Fibroblast of the conjunctiva (primary cell): ENCODE data around the gene FSIP1.

Experiments used
- DNase-seq: peaks from one replicate; pipeline ENCODE4 v3.0.0-alpha.2; 2010; ENCODE audit warnings: low read depth

Gene FSIP1

DNA sequence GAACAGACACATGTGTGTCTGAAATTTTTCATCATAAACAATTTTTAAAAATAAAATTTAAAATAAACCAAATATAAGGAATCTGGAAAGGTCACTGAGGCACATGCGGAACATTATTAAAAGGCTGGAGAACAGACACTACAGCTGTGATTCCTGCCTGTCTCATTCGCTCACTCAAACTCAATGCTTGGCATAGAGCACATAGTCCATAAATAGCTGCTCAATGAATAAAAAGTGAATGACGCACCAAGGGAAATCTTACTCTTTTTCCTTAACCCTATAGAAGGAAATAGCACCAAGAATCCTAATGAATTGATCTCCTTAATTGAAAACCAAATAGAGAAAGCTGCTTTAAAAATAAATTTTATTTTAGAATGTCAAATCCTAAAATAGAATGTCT, 98.4 kb downstream of the FSIP1 start:
- no peak for DNase-seq

DNA sequence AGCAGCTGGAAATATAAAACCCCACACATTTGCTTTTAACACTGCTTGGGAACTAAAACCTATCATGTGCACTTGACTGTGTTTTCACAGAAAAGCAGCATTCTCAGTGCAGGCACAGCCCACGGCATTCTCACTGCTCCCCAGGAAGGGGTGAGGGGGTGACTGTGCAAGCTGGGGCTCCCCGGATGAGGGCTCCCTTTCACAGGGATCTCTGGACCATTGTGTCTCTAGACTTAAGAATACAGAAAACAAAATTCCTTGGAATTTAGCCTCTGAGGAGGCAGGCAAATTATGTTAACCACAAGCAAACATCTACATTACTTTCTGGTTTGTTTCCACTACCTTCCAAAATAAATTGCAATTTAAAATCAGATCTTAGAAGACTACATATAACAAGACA, 100.3 kb downstream of the FSIP1 start:
- DNase-seq = no peak

DNA sequence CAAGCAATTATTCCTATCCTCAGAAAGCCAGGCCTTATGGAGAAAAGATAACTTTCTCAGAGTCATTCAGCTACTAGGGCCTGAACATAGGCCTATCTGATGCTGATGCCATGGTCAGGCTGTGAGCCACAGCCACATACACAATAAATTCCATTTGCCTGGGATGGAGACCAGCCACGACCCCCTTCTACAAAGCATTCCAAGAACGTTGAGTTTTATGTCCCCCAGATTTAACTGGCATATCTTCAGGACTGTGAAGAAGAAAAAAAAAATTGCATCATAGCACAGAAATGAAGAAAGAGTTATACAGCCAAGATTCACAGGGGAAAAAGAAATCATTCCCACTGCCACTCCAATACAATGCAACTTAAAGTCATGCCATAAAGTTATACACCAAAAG, 101.8 kb downstream of the FSIP1 start:
- no peak for DNase-seq

DNA sequence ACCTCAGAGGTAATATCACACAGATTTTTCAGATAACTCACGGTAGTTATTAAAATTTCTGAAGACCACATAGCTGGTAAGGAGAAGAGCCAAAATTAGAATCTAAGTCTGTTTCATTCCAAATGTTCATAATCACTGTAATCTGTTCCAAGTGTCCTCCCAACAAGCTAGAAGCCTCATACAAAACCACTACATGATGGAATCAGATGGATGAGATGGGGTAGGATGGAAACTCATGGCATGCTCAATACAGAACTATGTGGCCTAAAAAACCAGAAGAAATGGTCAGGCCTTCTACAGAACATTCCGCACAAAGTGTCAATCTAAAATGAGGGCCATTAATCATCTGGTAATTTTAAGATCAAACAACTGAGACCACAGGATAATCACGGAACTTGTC, 110.0 kb downstream of the FSIP1 start:
- no peak for DNase-seq

DNA sequence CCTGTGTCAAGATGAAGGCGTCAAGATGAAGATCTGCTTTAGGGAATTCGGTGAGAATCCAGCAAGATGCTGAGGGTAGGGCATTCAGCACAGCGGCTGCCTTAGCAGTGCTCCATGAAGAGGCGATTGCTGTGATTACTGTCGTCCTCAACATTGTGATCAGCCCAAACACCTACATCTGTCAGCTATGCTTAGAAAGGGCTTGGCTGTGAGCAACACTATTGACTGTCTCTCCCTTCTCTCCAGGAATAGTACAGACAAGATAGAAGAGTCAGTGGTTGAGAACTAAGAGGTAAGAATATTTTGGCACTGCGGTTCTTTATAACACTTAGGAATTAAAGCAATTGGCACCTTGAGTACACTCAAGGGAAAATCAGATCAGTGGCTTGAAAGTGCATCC, 110.5 kb downstream of the FSIP1 start:
- no peak for DNase-seq

DNA sequence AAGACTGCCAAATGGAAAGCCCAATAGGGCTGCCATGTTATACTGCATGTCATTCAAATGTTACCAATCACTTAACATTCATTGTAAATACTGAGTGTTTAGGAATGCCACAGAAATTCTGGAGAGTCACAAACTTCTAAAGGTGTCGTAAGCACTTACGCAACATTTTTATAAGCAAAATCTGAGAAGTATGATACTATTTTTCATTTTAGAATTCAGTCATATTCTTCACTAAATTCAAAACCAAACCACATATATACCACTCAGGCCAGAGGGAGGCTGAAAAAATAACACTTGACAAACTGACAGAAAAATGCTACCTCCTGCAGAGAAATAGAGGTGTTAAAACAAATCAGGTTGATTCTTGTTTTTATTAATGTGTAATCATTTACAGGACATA, 112.0 kb downstream of the FSIP1 start:
- DNase-seq = no peak

DNA sequence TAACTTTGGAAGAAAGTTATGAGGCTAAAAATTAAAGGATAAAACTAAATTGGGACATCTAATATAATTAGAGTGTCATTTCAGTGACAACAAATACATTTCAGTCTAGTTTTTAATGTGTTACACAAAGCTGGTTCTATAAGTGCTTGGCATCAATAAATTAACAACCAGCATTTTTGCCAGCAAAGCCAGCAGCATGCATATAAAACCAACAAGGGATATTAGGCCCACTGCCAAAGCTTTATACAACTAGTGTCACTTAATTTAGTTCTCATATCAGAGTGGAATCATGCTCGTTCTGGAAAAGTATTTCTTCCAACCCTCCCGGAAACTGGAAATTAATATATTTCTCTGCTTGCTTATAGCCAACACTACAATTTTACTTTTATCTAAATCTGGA, 113.0 kb downstream of the FSIP1 start:
- DNase-seq = no peak

DNA sequence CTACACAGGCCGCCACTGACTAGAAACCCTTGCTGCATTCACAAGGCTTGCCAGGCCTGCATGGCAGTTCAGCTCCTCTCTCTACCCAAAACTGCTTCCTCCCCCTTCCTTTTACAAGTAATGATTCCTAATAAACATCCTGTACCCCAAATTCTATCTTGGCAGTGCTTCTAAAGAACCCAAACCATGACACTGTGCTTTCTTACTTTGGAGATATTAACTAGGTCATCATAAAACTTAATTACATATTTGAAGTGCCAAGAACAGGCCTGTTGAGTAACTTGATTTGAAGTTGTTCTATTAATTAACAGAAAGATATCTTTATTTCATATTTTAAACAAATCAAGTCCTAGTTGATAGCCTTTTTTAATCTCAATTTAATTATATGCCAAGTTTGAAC, 113.4 kb downstream of the FSIP1 start:
- DNase-seq = no peak

DNA sequence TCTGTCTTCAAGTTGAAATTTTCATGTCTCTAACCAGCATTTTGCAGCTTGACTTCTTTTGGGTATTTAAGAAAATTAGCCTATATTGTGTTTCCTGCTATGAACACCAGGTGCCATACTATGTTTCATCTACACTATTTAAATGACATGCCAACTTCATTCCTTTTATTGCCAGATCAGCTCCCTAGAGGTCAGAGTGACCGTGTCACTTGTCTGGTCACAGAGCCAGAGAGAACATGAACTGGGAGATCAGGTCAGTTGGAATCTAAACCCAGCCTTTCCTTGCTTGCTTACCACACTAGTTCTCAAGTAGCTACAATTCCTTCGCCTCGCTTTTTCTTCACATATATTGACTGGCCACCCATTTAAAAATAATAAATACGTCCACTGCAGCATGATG, 114.2 kb downstream of the FSIP1 start:
- no peak for DNase-seq

DNA sequence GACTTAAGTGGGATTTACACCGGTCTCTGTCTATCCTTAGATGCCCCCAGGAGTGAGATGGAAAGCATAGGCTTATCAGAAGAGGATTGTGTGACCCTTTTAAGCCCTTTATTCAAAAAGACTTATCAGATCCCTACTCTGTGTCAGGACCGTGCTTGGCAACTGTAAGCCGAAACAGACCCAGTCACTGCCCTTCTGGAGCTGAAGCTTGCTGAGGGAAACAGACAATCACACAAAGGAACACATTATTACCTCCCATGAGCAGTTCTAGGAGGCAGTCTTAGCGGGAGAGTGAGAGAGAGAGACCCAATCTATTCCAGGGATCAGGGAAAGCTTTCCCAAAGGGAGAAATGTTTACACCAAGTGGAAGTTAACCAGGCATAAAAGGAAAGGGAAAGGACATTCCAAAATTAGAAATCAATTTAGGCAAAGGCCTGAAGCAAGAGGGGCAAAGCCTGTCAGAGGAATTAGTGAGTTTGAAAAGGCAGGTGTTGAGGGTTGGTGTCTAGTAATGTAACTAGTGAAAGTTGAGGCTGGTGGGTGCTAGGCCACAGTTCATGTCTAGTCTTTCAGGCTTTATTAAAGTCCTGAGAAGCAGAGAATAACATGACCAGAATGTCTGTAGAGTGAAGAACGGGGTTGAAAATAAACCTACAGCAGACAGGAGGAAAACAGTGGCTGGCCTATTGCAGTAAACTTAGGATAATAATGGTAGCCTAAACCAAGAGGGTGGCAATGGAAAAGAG, 115.1 kb downstream of the FSIP1 start:
- no peak for DNase-seq

DNA sequence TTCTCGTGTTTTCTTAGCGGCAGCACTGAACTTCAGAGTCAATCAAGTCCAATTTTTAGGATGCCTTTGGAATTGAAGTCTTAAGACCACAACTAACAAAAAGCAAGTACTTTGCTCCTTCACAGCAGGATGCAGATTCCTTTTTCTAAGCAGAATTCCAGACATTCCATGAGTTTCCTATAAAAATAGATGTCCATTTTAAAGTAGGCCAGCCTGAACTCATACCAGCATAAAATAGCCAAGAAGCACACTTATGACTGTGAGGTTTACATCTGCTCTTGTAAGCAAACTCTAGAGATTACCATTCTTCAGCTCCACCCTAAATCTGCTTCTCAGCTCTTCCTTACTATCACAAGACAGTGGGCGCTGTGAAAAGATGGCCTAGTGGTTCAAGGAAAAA, 116.0 kb downstream of the FSIP1 start:
- DNase-seq = no peak

DNA sequence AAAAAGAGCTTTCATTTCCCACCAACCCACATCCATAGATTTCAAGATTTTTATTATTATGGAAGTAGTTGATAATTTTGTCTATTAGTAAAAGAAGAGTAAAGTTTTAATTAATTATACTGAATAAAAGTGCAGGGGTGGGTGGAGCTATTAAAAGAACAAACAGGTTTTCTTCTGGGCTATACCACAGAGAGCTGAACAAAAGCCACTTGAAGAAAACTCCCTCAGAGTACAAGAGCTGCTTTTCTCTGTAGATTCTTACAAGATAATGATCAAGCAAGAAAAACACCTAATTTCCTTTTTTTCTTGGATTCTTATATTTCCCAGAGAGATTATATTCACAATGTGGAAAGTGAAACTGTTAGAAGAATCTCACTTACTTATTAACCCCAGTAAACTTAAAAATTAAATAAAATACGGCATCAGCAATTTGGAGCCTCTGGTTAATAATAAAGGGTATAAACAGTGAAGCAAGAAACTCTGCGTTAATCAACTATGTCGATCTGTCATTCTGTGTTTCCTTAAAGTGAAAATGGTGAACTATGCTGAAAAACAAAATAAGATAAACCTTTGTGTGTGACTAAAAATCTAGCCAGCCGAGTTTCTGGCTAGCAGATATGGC, 116.9 kb downstream of the FSIP1 start:
- no peak for DNase-seq

DNA sequence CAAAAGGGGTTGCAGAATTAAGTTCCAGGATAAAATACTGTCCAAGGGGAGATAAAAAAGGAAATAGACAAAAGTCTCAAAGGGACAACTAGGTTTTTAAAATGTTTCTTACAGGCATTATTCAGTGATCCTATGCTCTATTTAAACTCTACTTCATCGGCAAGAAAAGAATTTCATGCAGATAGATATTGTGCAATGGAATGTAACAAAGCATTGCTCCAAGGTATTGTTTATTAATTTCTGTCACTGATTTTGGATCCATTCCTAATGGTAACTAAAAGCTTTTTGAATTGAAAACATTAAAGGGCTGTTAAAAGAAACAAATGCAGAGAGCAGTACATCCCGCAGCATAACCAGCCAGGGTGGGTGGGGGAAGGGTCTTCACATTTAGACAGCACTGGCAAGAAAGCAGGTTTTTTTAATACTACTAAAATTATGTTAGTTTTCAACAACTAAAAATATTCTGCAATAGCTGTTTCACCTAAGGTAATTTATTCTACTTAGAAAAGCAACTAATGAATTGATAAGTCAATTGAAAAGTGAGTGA, 118.9 kb downstream of the FSIP1 start:
- no peak for DNase-seq

DNA sequence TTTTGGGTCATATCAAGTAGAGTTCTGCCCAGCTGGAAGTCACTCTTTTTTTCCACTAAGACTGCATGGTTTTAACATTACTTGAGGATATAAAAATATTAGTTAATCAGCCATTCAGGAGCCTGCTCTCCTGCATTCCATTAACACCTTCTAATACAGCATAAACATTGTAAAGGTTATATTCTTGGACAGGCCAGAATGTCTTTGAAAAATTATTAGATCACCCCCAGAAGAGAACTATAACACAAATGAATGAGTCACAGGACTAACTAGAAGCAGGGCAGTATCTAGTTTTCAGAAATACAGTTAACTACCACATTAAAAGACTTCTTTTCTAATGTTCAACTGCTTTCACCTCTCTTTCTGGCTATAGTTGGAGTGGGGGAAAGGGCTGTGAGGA, 120.9 kb downstream of the FSIP1 start:
- no peak for DNase-seq

DNA sequence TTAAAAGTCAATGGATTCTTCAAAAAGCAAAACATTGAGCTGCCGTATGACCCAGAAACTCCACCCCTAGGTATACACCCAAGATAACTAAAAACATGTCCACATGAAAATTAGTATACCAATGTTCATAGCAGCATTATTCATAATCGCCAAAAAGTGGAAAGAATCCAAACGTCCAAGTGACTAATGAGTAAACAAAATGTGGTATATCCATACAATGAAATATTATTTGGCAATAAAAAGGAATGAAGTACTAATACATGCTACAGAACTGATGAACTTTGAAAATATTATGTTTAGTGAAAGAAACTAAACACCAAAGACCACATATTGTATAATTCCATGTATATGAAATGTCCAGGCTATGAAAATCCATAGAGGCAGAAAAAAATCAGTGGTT, 123.9 kb downstream of the FSIP1 start:
- DNase-seq = no peak

DNA sequence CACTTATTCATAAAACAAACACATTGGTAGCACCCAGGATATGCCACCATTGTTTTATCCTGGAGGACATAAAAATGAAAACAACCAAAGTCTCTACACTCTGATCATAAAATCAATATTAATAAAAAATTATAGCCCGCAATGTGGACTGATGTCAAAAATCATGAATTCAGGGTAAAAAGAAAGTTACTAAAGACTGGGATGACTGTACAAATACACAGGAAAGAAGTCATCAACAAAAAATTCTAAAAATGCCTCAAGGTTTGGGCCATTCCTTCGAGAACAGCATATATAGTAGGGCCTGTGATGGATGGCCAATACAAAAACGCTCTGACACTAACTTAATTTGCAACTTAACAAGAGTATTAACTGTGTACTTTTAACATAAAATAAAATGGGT, 125.0 kb downstream of the FSIP1 start:
- no peak for DNase-seq

DNA sequence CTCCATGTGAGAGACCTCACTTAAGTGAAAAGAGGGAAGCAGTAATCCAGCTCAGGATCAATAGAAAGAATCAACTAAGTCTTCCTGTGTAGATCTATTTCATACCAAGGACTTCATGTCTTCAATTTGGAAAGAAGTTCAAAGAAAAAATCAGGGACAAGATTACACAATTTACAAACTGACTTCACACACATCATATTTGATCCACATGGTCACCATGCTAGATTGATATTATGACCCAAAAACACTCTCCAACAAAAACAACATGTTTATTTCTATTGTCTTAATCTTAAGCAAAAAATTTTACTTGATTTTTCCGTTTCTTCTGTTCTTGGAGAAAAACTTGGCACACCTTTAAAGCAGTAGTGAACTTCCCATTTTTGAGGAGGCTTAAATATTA, 125.5 kb downstream of the FSIP1 start:
- DNase-seq = no peak

DNA sequence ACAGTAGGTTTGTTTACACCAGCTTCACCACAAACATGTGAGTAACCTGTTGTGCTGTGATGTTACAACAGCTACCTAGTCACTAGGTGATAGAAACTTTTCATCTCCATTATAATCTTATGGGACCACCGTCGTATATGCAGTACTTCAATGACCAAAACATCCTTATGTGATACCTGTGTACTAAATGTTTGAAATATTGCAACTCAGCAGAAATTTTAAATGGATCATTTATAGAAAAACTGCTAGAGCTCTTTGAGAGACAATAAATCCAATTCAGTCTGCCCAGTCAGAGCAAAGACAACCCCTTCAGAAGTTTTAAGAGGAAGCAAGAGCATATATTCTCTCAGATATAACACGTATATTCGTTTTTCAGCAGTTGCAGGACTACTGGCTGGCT, 128.3 kb downstream of the FSIP1 start:
- no peak for DNase-seq

DNA sequence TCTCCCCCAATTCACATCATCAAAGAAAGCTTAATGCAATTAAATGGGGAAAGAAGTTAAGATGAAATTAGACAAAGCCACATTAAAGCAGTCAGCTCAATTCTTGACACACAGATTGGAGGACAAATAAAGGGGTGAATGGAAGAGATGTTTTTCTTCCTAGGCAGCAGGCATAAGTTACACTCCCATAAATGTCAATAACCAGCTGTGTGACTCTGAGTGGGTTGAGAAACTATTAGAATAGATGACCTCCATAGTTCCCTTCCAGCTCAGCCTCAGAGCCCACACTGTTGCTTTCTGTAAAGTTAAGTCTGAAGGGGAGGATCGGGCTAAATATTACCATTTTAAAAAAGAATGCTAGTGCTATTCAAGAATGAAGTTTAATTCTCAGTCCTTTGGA, 130.8 kb downstream of the FSIP1 start:
- DNase-seq = no peak

DNA sequence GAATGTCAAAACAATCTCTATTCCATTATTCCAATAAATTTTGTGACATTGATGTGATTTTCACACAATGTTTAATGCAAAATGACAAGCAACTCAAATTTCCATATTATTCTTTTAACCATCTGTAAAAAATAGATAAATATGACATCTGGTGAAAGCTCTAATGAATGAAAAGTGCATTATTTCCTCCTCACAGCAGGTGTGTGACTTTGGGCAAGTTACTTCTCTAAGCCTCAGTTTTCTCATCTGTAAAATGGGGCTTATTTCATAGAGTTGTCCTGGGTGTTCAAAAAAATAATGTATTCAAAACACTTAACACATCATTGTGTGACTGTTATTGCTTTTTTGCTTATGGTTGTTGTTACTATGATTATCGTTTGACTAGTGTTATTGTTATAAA, 131.3 kb downstream of the FSIP1 start:
- no peak for DNase-seq

DNA sequence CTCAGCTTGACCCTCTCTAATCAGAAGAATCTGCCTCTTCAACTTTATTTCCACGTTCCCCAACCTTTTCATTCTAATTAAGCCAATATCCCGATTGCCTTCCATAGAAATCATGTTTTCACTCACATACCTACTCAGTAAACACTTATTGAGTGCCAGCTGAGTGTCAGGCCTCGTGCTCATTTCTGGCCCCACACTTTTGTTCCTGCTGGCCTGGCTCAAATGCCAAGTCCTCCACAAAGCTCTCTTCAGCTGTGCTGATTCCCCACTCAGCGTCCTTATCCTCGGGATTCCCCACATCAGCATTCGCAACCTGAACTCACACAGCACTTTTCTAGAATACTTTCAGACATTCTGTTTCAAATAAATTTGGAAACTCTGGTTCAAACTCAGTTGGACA, 132.9 kb downstream of the FSIP1 start:
- no peak for DNase-seq

DNA sequence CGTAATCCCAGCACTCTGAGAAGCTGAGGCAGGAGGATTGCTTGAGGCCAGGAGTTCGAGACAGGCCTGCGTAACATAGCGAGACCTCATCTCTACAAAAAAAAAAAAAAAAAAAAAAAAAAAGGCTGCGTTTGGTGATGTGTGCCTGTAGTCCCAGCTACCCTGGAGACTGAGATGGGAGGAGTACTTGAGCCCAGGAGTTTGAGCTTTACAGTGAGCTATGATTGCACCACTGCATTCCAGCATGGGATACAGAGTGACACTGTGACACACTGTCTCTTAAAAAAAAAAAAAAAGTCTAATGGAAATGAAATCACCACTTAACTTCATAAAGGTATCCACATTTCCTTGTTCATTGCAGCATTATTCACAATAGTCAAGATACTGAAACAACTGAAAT, 136.2 kb downstream of the FSIP1 start:
- DNase-seq = no peak

DNA sequence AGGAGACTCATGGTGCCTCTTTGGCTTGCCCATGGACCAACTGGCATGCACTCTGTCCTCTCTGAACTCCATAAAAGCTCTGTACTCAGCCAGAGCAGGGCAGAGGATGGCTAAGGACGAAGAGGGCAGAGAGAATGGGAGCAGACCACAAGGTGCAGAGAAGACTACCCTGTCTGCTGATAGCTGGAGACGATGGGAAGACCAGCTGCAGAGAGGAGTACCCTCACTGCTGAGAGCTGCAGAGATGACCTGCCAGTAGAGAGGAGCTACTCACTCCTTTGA, 136.7 kb downstream of the FSIP1 start:
- no peak for DNase-seq
